GM18502 (cell line): Measurements from ENCODE around the gene NPC2.

ENCODE experiments used
- ATAC-seq: cut with Tn5 transposase; IDR thresholded peaks from one replicate; pipeline ENCODE4 v1.9.1; 2021; ENCODE audit warnings: mild to moderate bottlenecking; ENCODE audit not compliant: unreplicated experiment, poor library complexity

NPC2 gene

GRCh38 chr14:74434294-74434693, 58.8 kb downstream of the NPC2 start:
- no peak for ATAC-seq

GRCh38 chr14:74429991-74430390, 63.1 kb downstream of the NPC2 start:
- ATAC-seq = no peak
